HFFc6 (cell line): ENCODE measurements around the gene SCARF1. TPM values are rescaled to one million over a fixed set of nuclear protein-coding genes. Genes with fewer than 3 reads are reported as not detected.

ENCODE experiments used
- DNase-seq: peaks from one replicate; pipeline ENCODE4 v3.0.0-alpha.2; 2018
- H3K27ac Mint-ChIP-seq: 2 replicates; pipeline ENCODE4 v1.8.0; 2020; ENCODE audit warnings: mild to moderate bottlenecking, mixed read lengths
- H3K27me3 Mint-ChIP-seq: 2 replicates; pipeline ENCODE4 v1.8.0; 2021; ENCODE audit warnings: mild to moderate bottlenecking, moderate library complexity, mixed read lengths; ENCODE audit not compliant: insufficient read depth
- H3K36me3 Mint-ChIP-seq: 2 replicates; pipeline ENCODE4 v1.8.0; 2021; ENCODE audit warnings: low read depth, mixed read lengths
- H3K4me1 Mint-ChIP-seq: 2 replicates; pipeline ENCODE4 v1.8.0; 2020; ENCODE audit warnings: low read depth, mixed read lengths
- H3K4me3 Mint-ChIP-seq: 2 replicates; pipeline ENCODE4 v1.8.0; 2020; ENCODE audit warnings: mild to moderate bottlenecking, moderate library complexity, mixed read lengths
- H3K9me3 Mint-ChIP-seq: 2 replicates; pipeline ENCODE4 v1.8.0; 2020; ENCODE audit warnings: mild to moderate bottlenecking, mixed read lengths
- total RNA-seq, 6 experiments: library from RNA; stranded (reverse); fragmentation: NEBNext Ultra II Directional; extraction: Animal tissue kit (Norgen Biotek cat#: 25700); gene quantifications; 2 replicates in 1 of 6; 3 replicates in 5 of 6; pipeline ENCODE4 v1.2.3, GENCODE V29; 2021
- TF ChIP-seq, protein P1 (sequence below): fragments of 200-600 bp; sonication (generic); IDR thresholded peaks from 2 replicates; pipeline ENCODE4 v1.5.0; 2021; ENCODE audit warnings: antibody characterized with exemption, mild to moderate bottlenecking

Gene SCARF1
- total RNA-seq, 6 experiments from 2014 or later = 0.09 to 0.38 (median 0.21) TPM

DNA sequence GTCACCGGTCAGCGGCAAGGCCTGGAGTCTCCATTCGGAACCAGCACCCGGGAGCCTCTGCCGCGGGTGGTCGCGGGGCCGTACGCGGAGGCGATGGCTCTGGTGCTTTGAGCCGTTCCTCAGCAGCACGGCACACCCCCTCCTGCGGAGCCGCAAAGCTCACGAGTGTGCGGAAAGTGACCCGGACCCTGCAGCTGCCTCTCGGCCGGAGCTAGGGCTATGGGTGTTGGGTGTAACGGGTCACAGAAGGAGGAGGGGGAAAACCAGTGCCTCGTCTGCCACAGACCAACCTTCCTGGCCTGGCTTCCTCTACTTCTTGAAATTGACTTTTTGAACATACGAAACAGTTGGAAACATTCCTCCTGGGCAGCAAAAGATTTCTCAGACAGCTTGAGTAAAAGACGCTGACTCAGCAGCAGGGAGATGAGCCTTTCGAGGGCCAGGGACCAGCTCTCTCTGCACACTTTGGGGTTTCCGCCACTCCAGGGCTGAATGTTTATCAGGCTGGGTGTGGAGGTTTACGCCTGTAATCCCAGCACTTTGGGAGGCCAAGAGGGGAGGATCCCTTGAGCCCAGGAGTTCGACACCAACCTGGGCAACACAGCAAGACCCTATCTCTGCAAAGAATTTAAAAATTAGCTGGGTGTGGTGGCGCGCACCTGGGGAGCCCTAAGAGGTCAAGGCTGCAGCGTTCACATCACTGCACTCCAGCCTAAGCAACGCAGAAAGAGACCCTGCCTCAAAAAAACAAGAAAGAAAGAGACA lies 56.5 kb downstream of the SCARF1 start:
- Mint-ChIP-seq H3K27ac (no peak overlapping the region), H3K4me3 (no peak overlapping the region), H3K4me1 (peaks cover 18% of the 10 kb centered on the region), H3K36me3 (no peaks in the 10 kb centered on the region), H3K27me3 (no peaks in the 10 kb centered on the region; the same call in none of the 2 replicates), H3K9me3 (no peaks in the 10 kb centered on the region)
- DNase-seq = no peak
- TF ChIP-seq, protein P1, sequence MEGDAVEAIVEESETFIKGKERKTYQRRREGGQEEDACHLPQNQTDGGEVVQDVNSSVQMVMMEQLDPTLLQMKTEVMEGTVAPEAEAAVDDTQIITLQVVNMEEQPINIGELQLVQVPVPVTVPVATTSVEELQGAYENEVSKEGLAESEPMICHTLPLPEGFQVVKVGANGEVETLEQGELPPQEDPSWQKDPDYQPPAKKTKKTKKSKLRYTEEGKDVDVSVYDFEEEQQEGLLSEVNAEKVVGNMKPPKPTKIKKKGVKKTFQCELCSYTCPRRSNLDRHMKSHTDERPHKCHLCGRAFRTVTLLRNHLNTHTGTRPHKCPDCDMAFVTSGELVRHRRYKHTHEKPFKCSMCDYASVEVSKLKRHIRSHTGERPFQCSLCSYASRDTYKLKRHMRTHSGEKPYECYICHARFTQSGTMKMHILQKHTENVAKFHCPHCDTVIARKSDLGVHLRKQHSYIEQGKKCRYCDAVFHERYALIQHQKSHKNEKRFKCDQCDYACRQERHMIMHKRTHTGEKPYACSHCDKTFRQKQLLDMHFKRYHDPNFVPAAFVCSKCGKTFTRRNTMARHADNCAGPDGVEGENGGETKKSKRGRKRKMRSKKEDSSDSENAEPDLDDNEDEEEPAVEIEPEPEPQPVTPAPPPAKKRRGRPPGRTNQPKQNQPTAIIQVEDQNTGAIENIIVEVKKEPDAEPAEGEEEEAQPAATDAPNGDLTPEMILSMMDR = no peak

DNA sequence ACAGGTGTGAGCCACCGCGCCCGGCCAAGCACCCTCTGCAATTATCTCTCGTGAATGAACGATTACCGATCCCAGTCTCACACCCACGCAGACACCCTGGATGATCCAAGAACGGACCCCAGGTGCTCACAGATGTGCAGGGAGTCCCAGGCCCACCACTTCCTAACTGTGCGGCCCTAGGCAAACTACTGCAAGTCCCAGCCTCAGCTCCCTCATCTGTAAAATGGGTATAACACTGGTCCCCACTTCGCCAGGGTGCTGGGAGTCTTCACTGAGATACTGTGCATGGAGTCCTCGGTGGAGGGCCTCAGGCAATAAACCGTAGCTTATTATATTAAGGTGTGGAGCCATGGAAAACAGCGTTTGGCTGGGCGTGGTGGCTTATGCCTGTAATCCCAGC lies 61.4 kb downstream of the SCARF1 start:
- Mint-ChIP-seq H3K27ac (no peak overlapping the region), H3K9me3 (no peaks in the 10 kb centered on the region), H3K4me3 (no peak overlapping the region), H3K27me3 (peaks cover 6% of the 10 kb centered on the region), H3K4me1 (peaks cover 7% of the 10 kb centered on the region; the same call in 1 of the 2 replicates), H3K36me3 (no peaks in the 10 kb centered on the region)
- TF ChIP-seq, protein P1 = no peak
- DNase-seq = no peak

Other genes with a start within 250 kb of the SCARF1 start
- gene YWHAE, start 245.5 kb downstream of the SCARF1 start, total RNA-seq = 100 to 1,000 TPM; 713 to 967 (median 844) TPM
- 10 to 100 TPM; 71.1 to 83.1 (median 77.5) TPM for gene CRK, start 189.5 kb downstream of the SCARF1 start, total RNA-seq
- gene MYO1C, start 153.0 kb downstream of the SCARF1 start, total RNA-seq = 100 to 1,000 TPM; 310 to 400 (median 328) TPM
- 10 to 100 TPM; 18.2 to 23.5 (median 20.3) TPM for gene INPP5K, start 129.1 kb downstream of the SCARF1 start, total RNA-seq
- gene PITPNA, start 82.9 kb downstream of the SCARF1 start, total RNA-seq = 10 to 100 TPM; 59.5 to 75.9 (median 67.7) TPM
- 10 to 100 TPM in 1 of 6 experiments, 1 to 10 TPM in 5; 6.4 to 11.2 (median 6.9) TPM for gene SLC43A2, start 16.9 kb downstream of the SCARF1 start, total RNA-seq
- gene RILP, start 4.1 kb upstream of the SCARF1 start, total RNA-seq = 1 to 10 TPM; 4.6 to 6.5 (median 5.0) TPM
- gene PRPF8, start 39.1 kb upstream of the SCARF1 start, total RNA-seq = 100 to 1,000 TPM; 224 to 285 (median 248) TPM
- 1 to 10 TPM; 2.7 to 3.8 (median 3.2) TPM for gene TLCD2, start 64.6 kb upstream of the SCARF1 start, total RNA-seq
- gene WDR81, start 79.0 kb upstream of the SCARF1 start, total RNA-seq = 10 to 100 TPM; 12.5 to 18.1 (median 13.2) TPM
- gene SERPINF2, start 97.1 kb upstream of the SCARF1 start, total RNA-seq = not detected
- gene SERPINF1, start 116.3 kb upstream of the SCARF1 start, total RNA-seq = 10 to 100 TPM; 12.0 to 46.8 (median 13.2) TPM
- 10 to 100 TPM in 1 of 6 experiments, 1 to 10 TPM in 5; 6.3 to 10.3 (median 8.7) TPM for gene SMYD4, start 184.2 kb upstream of the SCARF1 start, total RNA-seq
- gene RPA1, start 184.3 kb upstream of the SCARF1 start, total RNA-seq = 100 to 1,000 TPM in 4 of 6 experiments, 10 to 100 TPM in 2; 83.2 to 111 (median 108) TPM